Peyer's patch (tissue), 4 donors: ENCODE results near the gene IRF2BP2. TPM values are rescaled to one million over a fixed set of nuclear protein-coding genes. Genes with fewer than 3 reads are reported as not detected.

Source experiments
- DNase-seq, 3 donors: peaks; one replicate each; pipeline ENCODE4 v3.0.0-alpha.2; 2017 to 2019
- H3K27ac ChIP-seq, 4 donors: fragments of 200-600 bp; sonication (generic); one replicate each; pipeline ENCODE4 v1.5.1; 2016 to 2019
- H3K27me3 ChIP-seq, 2 donors: fragments of 200-600 bp; sonication (generic); one replicate each; pipeline ENCODE4 v1.5.1; 2019
- H3K36me3 ChIP-seq, 3 donors: fragments of 200-600 bp; sonication (generic); one replicate each; pipeline ENCODE4 v1.5.1; 2016 to 2019
- H3K4me1 ChIP-seq, 4 donors: fragments of 200-600 bp; sonication (generic); one replicate each; pipeline ENCODE4 v1.5.1; 2016 to 2019
- H3K4me3 ChIP-seq, 4 donors: fragments of 200-600 bp; sonication (generic); 1 replicate in 3 of 4; 2 replicates in 1 of 4; pipeline ENCODE4 v1.5.1; 2016 to 2019; ENCODE audit warnings: mild to moderate bottlenecking in 1 of 4
- H3K9me3 ChIP-seq, 4 donors: fragments of 200-600 bp; sonication (generic); one replicate each; pipeline ENCODE4 v1.5.1; 2016 to 2019; ENCODE audit warnings: mild to moderate bottlenecking in 1 of 4
- CTCF ChIP-seq, 6 experiments: fragments of 450-650 bp in 4 of 6; fragments of 200-600 bp in 2 of 6; sonication (generic) in 1 of 6; IDR thresholded peaks; one replicate each; pipeline ENCODE4 v1.5.1; 2017 to 2019; ENCODE audit warnings: antibody characterized with exemption in 6 of 6, mild to moderate bottlenecking in 3 of 6, moderate library complexity in 1 of 6
- POLR2A ChIP-seq, 2 donors: fragments of 450-650 bp; IDR thresholded peaks; one replicate each; pipeline ENCODE4 v1.5.1; 2017; ENCODE audit warnings: antibody characterized with exemption in 2 of 2, mild to moderate bottlenecking in 2 of 2, moderate library complexity in 2 of 2
- total RNA-seq, 4 donors: library from RNA; depleted of rRNA; stranded (reverse); fragments of >200 nt; gene quantifications; one replicate each; pipeline ENCODE4 v1.1.0, GENCODE V29; 2016

Gene IRF2BP2
- total RNA-seq, 4 donors from 2014 or later, result 73.4 to 99.6 (median 86.5) TPM

DNA sequence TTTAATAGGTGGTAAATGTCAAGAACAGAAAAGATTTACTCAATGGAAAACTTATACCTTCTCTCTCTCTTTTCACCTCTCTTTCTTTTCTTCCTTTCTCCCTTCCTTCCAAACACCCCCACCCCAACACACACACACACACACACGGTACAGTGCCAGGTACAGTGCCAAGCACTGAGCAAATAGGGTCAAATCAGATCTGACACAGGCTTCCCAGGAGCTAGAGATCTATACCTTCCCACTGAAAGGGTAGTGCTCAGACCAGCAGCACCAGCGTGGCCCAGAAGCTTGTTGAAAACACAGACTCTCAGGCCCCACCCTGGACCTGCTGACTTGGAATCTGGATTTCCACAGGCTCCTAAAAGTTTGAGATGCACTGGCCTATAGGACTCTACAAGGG lies 31.9 kb downstream of the IRF2BP2 start:
- Histone ChIP-seq H3K27ac (no peak overlapping the region), H3K4me1 (no peaks in the 10 kb centered on the region), H3K36me3 (no peaks in the 10 kb centered on the region), H3K9me3 (no peaks in the 10 kb centered on the region), H3K27me3 (no peaks in the 10 kb centered on the region), H3K4me3 (no peak overlapping the region)
- no peak for TF ChIP-seq CTCF (IDR thresholded peaks at IDR 0.05)
- no peak for TF ChIP-seq POLR2A (IDR thresholded peaks at IDR 0.05)
- no peak for DNase-seq

DNA sequence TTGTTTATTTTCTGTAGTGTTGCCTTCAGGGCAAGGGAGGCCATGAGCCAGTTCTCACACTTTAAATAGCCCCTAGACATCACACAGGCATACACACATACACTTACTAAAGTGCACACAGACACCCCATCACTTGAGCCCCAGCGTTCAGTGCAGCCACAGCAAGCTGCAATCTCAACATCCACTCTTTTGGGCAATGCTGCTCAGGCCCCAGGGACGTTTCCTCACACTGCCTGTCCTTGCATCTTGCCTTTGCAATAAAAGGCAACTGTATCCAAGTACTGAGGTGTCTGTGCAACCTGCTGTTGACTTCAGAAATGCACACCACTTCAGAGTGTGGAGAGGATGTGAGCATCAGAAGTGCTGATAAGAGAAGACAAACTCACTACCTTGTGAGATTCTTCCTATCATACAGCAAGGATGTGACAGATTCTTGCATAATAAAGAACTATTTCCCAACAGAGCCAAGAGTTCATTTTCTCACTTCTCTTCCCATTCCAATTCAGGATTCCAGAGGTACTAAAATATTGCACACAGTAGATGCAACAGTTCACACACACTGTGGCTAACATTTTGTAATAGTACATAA lies 36.2 kb downstream of the IRF2BP2 start:
- no peaks in the 10 kb centered on the region for H3K9me3 ChIP-seq
- TF ChIP-seq POLR2A (IDR thresholded peaks at IDR 0.05) (no peak), CTCF (IDR thresholded peaks at IDR 0.05) (no peak)
- H3K27me3 ChIP-seq, result no peaks in the 10 kb centered on the region
- H3K4me1 ChIP-seq, result no peaks in the 10 kb centered on the region
- no peaks in the 10 kb centered on the region for H3K36me3 ChIP-seq
- H3K4me3 ChIP-seq, result no peak overlapping the region
- H3K27ac ChIP-seq, result no peak overlapping the region
- DNase-seq, result no peak

- Histone ChIP-seq H3K36me3 (no peaks in the 10 kb centered on the region), H3K4me1 (no peaks in the 10 kb centered on the region), H3K9me3 (no peaks in the 10 kb centered on the region), H3K4me3 (no peak overlapping the region), H3K27me3 (no peaks in the 10 kb centered on the region), H3K27ac (no peak overlapping the region)
- no peak for TF ChIP-seq CTCF (IDR thresholded peaks at IDR 0.05)
- no peak for TF ChIP-seq POLR2A (IDR thresholded peaks at IDR 0.05)
- no peak for DNase-seq
These were observed 37.0 kb downstream of the IRF2BP2 start for GRCh38 chr1:234572966-234573365.

- H3K36me3 ChIP-seq, result no peaks in the 10 kb centered on the region
- H3K27me3 ChIP-seq, result no peaks in the 10 kb centered on the region
- no peaks in the 10 kb centered on the region for H3K4me1 ChIP-seq
- H3K9me3 ChIP-seq, result no peaks in the 10 kb centered on the region
- no peak for TF ChIP-seq POLR2A (IDR thresholded peaks at IDR 0.05)
- no peak for TF ChIP-seq CTCF (IDR thresholded peaks at IDR 0.05)
- no peak overlapping the region for H3K27ac ChIP-seq
- no peak for DNase-seq
- H3K4me3 ChIP-seq, result no peak overlapping the region
These were observed 38.3 kb downstream of the IRF2BP2 start for GRCh38 chr1:234571702-234572101.

DNA sequence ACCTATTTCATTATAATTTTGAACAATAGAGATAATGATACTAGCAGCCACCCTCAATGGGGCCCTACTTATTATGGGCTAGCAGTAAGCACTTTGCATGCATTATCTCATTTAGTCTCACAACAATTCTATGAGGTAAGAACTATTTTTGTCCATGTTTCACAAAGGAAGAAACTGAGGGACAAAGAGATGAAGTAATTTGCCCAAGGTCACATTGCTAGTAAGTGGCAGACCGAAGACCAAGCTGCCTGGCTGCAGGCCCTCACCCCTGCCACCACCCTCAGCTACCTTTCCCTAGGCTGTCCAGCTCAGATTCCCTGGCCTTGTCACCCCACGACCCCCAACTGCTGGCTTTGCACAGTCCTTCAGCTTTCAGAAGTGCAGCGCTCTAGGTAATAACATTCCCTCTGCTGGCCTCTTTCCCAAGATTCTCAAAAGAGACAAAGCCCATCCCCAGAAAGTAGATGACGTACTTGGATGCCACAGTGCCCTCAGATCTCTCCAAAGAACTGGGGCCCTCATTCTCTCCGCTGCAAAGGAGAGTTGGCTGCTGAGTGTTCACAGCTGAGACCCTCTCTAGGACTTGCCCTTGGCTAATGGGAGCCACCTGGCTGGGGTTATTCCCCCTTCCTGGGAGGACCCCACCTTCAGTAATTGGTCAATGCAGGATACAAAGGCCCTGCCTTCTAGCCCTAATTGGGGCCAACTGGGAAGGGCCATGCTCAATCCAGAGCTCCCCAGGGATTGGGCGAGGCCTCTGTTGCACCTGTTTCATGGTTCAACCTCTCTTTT lies 39.5 kb downstream of the IRF2BP2 start:
- TF ChIP-seq POLR2A (IDR thresholded peaks at IDR 0.05) (no peak), CTCF (IDR thresholded peaks at IDR 0.05) (no peak)
- H3K27ac ChIP-seq, result no peak overlapping the region
- H3K27me3 ChIP-seq, result no peaks in the 10 kb centered on the region
- no peaks in the 10 kb centered on the region for H3K36me3 ChIP-seq
- H3K4me3 ChIP-seq, result no peak overlapping the region
- DNase-seq, result no peak
- no peaks in the 10 kb centered on the region for H3K4me1 ChIP-seq
- no peaks in the 10 kb centered on the region for H3K9me3 ChIP-seq
